Renal cortex interstitium (tissue), 11 donors: ENCODE measurements around the gene CSTA. TPM values are rescaled to one million over a fixed set of nuclear protein-coding genes. Genes with fewer than 3 reads are reported as not detected.
"Not testable (repeated sequence)": the region's sequence is repeated elsewhere in the genome, so short reads cannot be mapped to it uniquely, and the experiment has no call there.

Experiments used
- DNase-seq, 11 donors: peaks; one replicate each; pipeline ENCODE4 v3.0.0-alpha.2; 2013; ENCODE audit warnings: low read depth in 9 of 11, low spot score in 4 of 11; ENCODE audit errors: extremely low read depth in 1 of 11
- polyA plus RNA-seq, 3 donors: library from polyadenylated mRNA; unstranded; fragments of 120-200 nt; gene quantifications; one replicate each; pipeline ENCODE4 v1.2.1, GENCODE V29; 2013; ENCODE audit not compliant: insufficient read length in 3 of 3

Gene CSTA
- polyA plus RNA-seq, 3 donors: 0.74 to 1.1 (median 0.86) TPM

DNA sequence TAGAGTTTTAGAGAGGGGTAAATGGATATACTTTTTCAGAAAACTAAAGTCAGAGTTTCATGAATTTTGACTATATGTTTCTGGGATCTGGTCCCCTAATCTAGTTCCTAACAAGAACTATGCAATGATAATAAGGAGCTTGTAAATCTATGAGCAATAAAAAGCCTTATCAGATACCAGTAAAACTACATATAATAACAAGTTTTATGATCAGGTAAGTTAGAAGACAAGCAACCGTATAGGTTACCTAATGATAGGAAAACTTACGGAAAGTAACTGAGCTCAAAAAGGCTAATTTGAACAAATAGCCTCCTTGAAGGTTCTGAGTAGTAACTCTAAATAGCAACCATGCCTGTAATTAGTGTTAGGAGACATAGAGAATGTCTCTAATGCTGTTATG, 37.0 kb downstream of the CSTA start:
- no peak for DNase-seq

- DNase-seq: no peak
Observed at GRCh38 chr3:122364490-122364889, 39.4 kb downstream of the CSTA start.

- no peak for DNase-seq
Observed at GRCh38 chr3:122365073-122365472, 40.0 kb downstream of the CSTA start.

GRCh38 chr3:122365582-122366378, 40.7 kb downstream of the CSTA start:
- DNase-seq: not testable (repeated sequence)

DNA sequence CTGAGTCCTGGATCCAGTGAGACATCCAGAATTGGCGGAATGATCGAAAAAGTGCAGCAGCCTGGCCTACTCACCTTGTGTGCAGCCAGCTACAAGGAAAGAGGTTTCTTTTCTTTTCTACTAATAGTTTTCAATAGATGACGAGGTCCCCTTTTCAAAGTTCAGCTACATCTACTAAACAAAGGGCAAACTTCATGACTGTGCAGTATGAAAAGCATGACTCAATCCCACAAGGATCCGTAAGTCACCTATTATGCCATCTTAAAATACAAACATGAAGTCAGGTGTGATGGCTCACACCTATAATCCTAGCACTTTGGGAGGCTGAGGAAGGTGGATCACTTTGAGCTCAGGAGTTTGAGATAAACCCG, 41.3 kb downstream of the CSTA start:
- no peak for DNase-seq

DNA sequence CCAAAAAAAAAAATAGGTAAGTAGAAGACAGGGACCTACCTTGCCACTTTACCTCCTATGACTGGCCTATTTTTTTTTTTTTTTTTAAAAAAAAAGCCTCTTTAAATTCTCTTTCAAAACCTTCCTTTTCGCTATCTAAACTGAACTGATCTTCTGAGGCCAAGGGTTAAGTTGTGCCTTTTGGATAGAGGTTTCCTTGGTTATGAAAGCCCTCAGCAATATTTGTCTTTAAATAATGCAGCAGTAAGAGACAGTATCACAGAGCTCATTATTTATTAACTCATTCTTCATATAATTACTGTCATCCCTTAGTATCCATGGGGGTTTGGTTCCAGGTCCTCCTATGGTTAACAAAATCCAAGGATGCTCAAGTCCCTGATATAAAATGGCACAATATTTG, 49.0 kb downstream of the CSTA start:
- no peak for DNase-seq

- DNase-seq: no peak
Observed at GRCh38 chr3:122377975-122378374, 52.9 kb downstream of the CSTA start.

DNA sequence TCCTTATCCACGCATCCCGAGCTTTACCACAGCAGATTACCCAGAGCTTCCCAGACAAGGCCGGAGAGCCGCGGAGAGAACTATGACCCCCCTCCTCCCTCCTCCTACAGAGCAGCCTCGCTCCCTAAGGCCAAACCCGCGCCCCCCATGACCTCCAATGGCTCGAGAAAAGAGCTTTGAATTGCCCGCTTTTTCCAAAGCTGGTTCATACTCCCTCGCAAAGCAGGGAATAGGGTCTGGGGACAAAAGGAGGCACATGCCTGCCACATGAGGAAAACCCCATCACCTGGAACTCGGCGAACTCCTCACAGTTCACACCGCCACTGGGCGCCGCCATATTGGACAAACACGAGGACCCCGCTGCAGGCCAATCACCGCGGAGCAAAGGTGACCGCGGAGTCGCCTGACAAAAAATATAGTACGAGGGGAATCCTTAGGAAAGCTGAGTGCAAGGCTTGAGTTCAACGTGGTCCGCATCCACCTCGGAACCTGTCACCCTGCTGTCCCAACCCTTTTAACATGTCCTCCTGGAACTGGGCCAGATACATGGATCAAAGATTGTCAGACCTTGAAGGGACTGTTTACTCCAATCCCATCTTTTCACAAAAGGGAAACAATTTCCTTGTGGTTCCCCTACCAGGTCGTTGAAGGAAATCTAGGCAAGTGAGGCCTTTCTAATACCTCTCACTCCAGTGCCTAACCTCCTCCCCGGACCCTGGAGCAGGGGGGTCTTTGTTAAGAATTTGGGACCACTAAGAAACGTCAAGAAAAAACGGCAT, 58.0 kb downstream of the CSTA start, which contains the start of gene MIX23:
Gene MIX23, minus strand, starts transcription at position 344 of the 779 bp plus-strand sequence. Its CDS starts 7 bp downstream, at position 337.
- DNase-seq: peak; percentile 68 to 89 (median 83)

GRCh38 chr3:122383771-122384697, 59.0 kb downstream of the CSTA start, which contains the start of gene FAM162A:
FAM162A (plus strand) TSS chr3:122384182; CDS start chr3:122384266, 84 bp downstream.
- peak; percentile 84 to 93 (median 90) for DNase-seq

DNA sequence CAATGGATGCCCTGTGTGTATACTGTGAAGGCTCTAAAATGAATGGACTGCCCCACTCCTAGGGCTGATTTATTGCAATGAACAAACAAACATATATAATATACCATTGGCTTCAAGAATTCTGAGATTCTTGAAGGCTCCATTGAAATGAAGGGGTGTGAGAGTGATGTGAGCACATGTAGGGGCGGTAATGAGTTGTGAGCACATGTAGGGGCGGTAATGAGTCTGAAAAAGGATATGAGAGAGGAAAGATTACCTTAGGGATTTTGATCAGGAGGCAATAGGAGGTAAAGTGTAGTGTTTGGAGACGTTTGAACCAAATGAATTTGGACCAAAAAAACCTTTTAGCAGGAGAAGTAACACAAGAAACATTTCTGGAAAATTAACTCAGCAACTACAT, 62.7 kb downstream of the CSTA start:
- DNase-seq: no peak

- no peak for DNase-seq
Observed at GRCh38 chr3:122389197-122389596, 64.1 kb downstream of the CSTA start.

GRCh38 chr3:122389892-122390291, 64.8 kb downstream of the CSTA start:
- DNase-seq: no peak

- DNase-seq: peak in 3 of 11 donors; percentile 11 to 15 (median 13)
Observed at GRCh38 chr3:122390665-122391064, 65.6 kb downstream of the CSTA start.

Other genes starting within 250 kb of the CSTA start
- 10 to 100 TPM; 22.8 to 30.5 (median 26.8) TPM for gene CASR, start 141.6 kb upstream of the CSTA start, polyA plus RNA-seq
- 10 to 100 TPM; 49.0 to 70.6 (median 54.0) TPM for gene MIX23, start 58.0 kb downstream of the CSTA start, polyA plus RNA-seq
- gene FAM162A, start 58.9 kb downstream of the CSTA start, polyA plus RNA-seq: 10 to 100 TPM; 69.6 to 73.1 (median 70.8) TPM
- gene WDR5B, start 90.8 kb downstream of the CSTA start, polyA plus RNA-seq: 10 to 100 TPM in 1 of 3 donors, 1 to 10 TPM in 2; 9.1 to 12.5 (median 9.9) TPM
- 10 to 100 TPM; 43.1 to 56.0 (median 46.9) TPM for gene KPNA1, start 189.7 kb downstream of the CSTA start, polyA plus RNA-seq
- 10 to 100 TPM; 13.4 to 16.6 (median 13.6) TPM for gene PARP9, start 239.1 kb downstream of the CSTA start, polyA plus RNA-seq
- gene DTX3L, start 239.1 kb downstream of the CSTA start, polyA plus RNA-seq: 10 to 100 TPM; 12.0 to 14.2 (median 13.3) TPM